HEK293 (cell line): Measurements from ENCODE around the gene CYP11A1.

Experiments
- CTCF ChIA-PET: fragments of 350-600 bp; formaldehyde crosslinking; extraction: SDS; loops from one replicate; lab custom pipeline; 2021; ENCODE audit warnings: antibody characterized with exemption; lab: Yijun Ruan, JAX
- POLR2A ChIA-PET: fragments of 300-600 bp; formaldehyde crosslinking; extraction: SDS; loops from one replicate; lab custom pipeline; 2020; ENCODE audit warnings: antibody characterized with exemption, inconsistent platforms; lab: Yijun Ruan, JAX
- H3K27ac ChIP-seq: fragments of 200-500 bp; sonication (Bioruptor generic); 2 replicates; pipeline ENCODE4 v1.5.1; 2014; ENCODE audit warnings: low read depth, low read length, control low read depth, inconsistent platforms; ENCODE audit errors: extremely low read depth
- H3K36me3 ChIP-seq, 2 experiments: fragments of 200-500 bp in 1 of 2; sonication (Bioruptor generic) in 1 of 2; 1 replicate in 1 of 2; 2 replicates in 1 of 2; pipeline ENCODE4 v1.5.1; 2014 to 2017; ENCODE audit warnings: inconsistent platforms in 2 of 2, low read length in 2 of 2; ENCODE audit not compliant: control insufficient read depth in 2 of 2, insufficient read depth in 1 of 2
- H3K4me1 ChIP-seq: fragments of 200-500 bp; sonication (Bioruptor generic); 2 replicates; pipeline ENCODE4 v1.5.1; 2014; ENCODE audit warnings: mild to moderate bottlenecking, low read length, inconsistent platforms; ENCODE audit not compliant: control insufficient read depth, insufficient read depth
- H3K4me3 ChIP-seq: 2 replicates; pipeline ENCODE4 v1.5.1; 2011; ENCODE audit warnings: low read depth, mild to moderate bottlenecking, control low read depth, low read length, moderate library complexity
- H3K9me3 ChIP-seq: fragments of 200-500 bp; sonication (Bioruptor generic); 2 replicates; pipeline ENCODE4 v1.5.1; 2014; ENCODE audit warnings: low read depth, low read length, inconsistent platforms; ENCODE audit not compliant: control insufficient read depth, insufficient read depth
- GLI2 ChIP-seq: fragments of 450-650 bp; formaldehyde crosslinking; IDR thresholded peaks from 2 replicates; pipeline ENCODE4; 2017; ENCODE audit warnings: missing biosample characterization, missing genetic modification characterization, low read depth, borderline replicate concordance
- GLIS1 ChIP-seq: fragments of 450-650 bp; formaldehyde crosslinking; IDR thresholded peaks from 2 replicates; pipeline ENCODE4 v1.5.1; 2016; ENCODE audit warnings: missing biosample characterization, missing genetic modification characterization
- HOXC10 ChIP-seq: sonication (generic); formaldehyde crosslinking; IDR thresholded peaks from 2 replicates; pipeline ENCODE4 v1.8.1; 2023; ENCODE audit warnings: mild to moderate bottlenecking, missing genetic modification reagents
- SETDB1 ChIP-seq: IDR thresholded peaks from one replicate; pipeline ENCODE4 v1.6.1; 2017; ENCODE audit warnings: mild to moderate bottlenecking, low read length, moderate library complexity, mixed read lengths; ENCODE audit not compliant: insufficient read length
- SP7 ChIP-seq: fragments of 450-650 bp; formaldehyde crosslinking; IDR thresholded peaks from 2 replicates; pipeline ENCODE4 v1.5.1; 2016; ENCODE audit warnings: missing biosample characterization, missing genetic modification characterization
- TRIM28 ChIP-seq: IDR thresholded peaks from 2 replicates; pipeline ENCODE4 v1.6.1; 2011; ENCODE audit warnings: low read length, control low read depth, borderline replicate concordance
- ZBTB7A ChIP-seq: fragments of 450-650 bp; formaldehyde crosslinking; IDR thresholded peaks from 2 replicates; pipeline ENCODE4 v1.5.1; 2016; ENCODE audit warnings: low read depth, missing biosample characterization, missing genetic modification characterization
- ZBTB8A ChIP-seq: fragments of 450-650 bp; formaldehyde crosslinking; IDR thresholded peaks from 2 replicates; pipeline ENCODE4 v1.5.1; 2016; ENCODE audit warnings: missing biosample characterization, missing genetic modification characterization
- ZFP3 ChIP-seq: fragments of 450-650 bp; formaldehyde crosslinking; IDR thresholded peaks from 2 replicates; pipeline ENCODE4 v1.5.1; 2016; ENCODE audit warnings: low read depth, missing biosample characterization, missing genetic modification characterization
- ZIC2 ChIP-seq: fragments of 450-650 bp; formaldehyde crosslinking; IDR thresholded peaks from 2 replicates; pipeline ENCODE4 v1.5.1; 2016; ENCODE audit warnings: missing biosample characterization, missing genetic modification characterization
- ZNF155 ChIP-seq: fragments of 450-650 bp; formaldehyde crosslinking; IDR thresholded peaks from 2 replicates; pipeline ENCODE4 v1.5.1; 2016; ENCODE audit warnings: missing biosample characterization, missing genetic modification characterization
- ZNF174 ChIP-seq: fragments of 450-650 bp; formaldehyde crosslinking; IDR thresholded peaks from 2 replicates; pipeline ENCODE4 v1.5.0; 2017; ENCODE audit warnings: missing biosample characterization, mild to moderate bottlenecking, missing genetic modification characterization
- ZNF184 ChIP-seq: fragments of 450-650 bp; IDR thresholded peaks from 2 replicates; pipeline ENCODE4 v1.5.1; 2018; ENCODE audit warnings: missing biosample characterization, mild to moderate bottlenecking, missing genetic modification characterization
- ZNF341 ChIP-seq: fragments of 450-650 bp; formaldehyde crosslinking; IDR thresholded peaks from 2 replicates; pipeline ENCODE4; 2016; ENCODE audit warnings: low read depth, missing biosample characterization, missing genetic modification characterization
- ZNF558 ChIP-seq: fragments of 450-650 bp; formaldehyde crosslinking; IDR thresholded peaks from 2 replicates; pipeline ENCODE4 v1.5.1; 2016; ENCODE audit warnings: missing biosample characterization, missing genetic modification characterization
- ZNF670 ChIP-seq: fragments of 450-650 bp; formaldehyde crosslinking; IDR thresholded peaks from 2 replicates; pipeline ENCODE4 v1.5.1; 2016; ENCODE audit warnings: missing biosample characterization, missing genetic modification characterization, low read depth
- ZNF704 ChIP-seq: fragments of 450-650 bp; formaldehyde crosslinking; IDR thresholded peaks from 2 replicates; pipeline ENCODE4 v1.5.1; 2016; ENCODE audit warnings: missing biosample characterization, missing genetic modification characterization
- ZNF785 ChIP-seq: fragments of 450-650 bp; formaldehyde crosslinking; IDR thresholded peaks from 2 replicates; pipeline ENCODE4 v1.5.1; 2016; ENCODE audit warnings: missing biosample characterization, missing genetic modification characterization
- ZSCAN18 ChIP-seq: fragments of 450-650 bp; formaldehyde crosslinking; IDR thresholded peaks from 2 replicates; pipeline ENCODE4 v1.5.1; 2016; ENCODE audit warnings: missing biosample characterization, missing genetic modification characterization
- ZXDB ChIP-seq: fragments of 450-650 bp; formaldehyde crosslinking; IDR thresholded peaks from 2 replicates; pipeline ENCODE4 v1.5.1; 2016; ENCODE audit warnings: missing biosample characterization, missing genetic modification characterization
- TF ChIP-seq, protein P1 (sequence below): fragments of 450-650 bp; formaldehyde crosslinking; IDR thresholded peaks from 2 replicates; pipeline ENCODE4 v1.5.1; 2016; ENCODE audit warnings: missing biosample characterization, missing genetic modification characterization
- TF ChIP-seq, protein P2 (sequence below): fragments of 450-650 bp; formaldehyde crosslinking; IDR thresholded peaks from 2 replicates; pipeline ENCODE4 v1.5.1; 2017; ENCODE audit warnings: missing biosample characterization, missing genetic modification characterization
- TF ChIP-seq, protein P3 (sequence below): fragments of 450-650 bp; IDR thresholded peaks from 2 replicates; pipeline ENCODE4 v1.5.1; 2018; ENCODE audit warnings: missing biosample characterization, mild to moderate bottlenecking, missing genetic modification characterization

Gene CYP11A1

DNA sequence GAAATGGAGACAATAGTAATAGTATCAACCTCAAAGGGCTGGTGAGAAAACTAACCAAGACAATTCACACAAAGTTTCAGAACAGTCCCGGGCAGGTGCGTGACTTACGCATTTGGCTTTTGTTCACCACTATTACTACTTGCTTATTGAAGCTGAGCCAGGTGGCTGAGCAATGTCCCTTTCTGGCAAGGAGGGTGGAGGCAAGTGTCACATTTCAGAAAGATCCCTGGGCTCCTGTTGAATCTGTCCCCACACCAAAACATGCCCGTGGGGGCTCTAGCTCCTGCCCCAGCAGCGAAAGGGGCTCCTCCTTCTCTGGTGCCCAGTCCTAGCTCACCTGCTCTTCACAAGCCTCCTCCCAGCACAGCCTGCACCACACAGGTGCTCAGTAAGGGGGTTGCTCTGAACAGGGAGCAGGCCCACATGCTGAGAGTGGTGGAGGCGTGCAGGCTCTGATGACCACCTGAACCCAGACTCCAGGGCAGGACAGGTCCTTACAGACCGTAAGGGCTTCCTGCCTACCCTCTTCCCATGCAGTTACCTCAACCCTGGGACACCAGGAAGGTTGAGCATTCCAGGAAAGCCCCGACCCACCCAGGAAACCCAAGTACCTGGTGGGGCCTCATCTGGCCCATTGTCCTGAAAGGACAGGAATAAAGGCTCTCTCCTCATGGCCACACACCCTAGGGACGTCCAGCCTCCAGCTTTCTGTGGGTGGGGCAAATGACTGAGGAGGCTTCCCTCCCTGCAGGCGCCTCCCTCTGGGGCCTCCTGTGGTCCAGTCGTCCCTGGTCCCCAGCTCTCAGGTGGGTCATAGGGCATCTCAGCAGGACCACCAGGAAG, 33.7 kb upstream of the CYP11A1 start (continued):
- TF ChIP-seq ZNF670 (tag by site-specific recombination) (no peak), ZNF184 (tag by site-specific recombination) (no peak), GLIS1 (tag by site-specific recombination) (peak; percentile 84), ZNF558 (no peak), ZBTB7A (tag by site-specific recombination) (no peak), TRIM28 (no peak), ZNF341 (tag by site-specific recombination) (no peak), ZNF785 (no peak), HOXC10 (CRISPR knock-in tag) (no peak), ZNF155 (tag by site-specific recombination) (no peak)
- TF ChIP-seq, protein P1, sequence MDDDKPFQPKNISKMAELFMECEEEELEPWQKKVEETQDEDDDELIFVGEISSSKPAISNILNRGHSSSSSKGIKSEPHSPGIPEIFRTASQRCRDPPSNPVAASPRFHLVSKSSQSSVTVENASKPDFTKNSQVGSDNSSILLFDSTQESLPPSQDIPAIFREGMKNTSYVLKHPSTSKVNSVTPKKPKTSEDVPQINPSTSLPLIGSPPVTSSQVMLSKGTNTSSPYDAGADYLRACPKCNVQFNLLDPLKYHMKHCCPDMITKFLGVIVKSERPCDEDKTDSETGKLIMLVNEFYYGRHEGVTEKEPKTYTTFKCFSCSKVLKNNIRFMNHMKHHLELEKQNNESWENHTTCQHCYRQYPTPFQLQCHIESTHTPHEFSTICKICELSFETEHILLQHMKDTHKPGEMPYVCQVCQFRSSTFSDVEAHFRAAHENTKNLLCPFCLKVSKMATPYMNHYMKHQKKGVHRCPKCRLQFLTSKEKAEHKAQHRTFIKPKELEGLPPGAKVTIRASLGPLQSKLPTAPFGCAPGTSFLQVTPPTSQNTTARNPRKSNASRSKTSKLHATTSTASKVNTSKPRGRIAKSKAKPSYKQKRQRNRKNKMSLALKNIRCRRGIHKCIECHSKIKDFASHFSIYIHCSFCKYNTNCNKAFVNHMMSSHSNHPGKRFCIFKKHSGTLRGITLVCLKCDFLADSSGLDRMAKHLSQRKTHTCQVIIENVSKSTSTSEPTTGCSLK = no peak
- TF ChIP-seq, all 188 proteins: peak for 5

GRCh38 chr15:74400313-74400860, 32.9 kb upstream of the CYP11A1 start:
- Histone ChIP-seq H3K9me3 (no peaks in the 10 kb centered on the region), H3K4me1 (no peaks in the 10 kb centered on the region)
- TF ChIP-seq GLIS1 (tag by site-specific recombination) (0 out of 2 replicates have a peak, but pooled peaks have one; percentile 11), ZFP3 (tag by site-specific recombination) (0 out of 2 replicates have a peak, but pooled peaks have one; percentile 37), ZXDB (tag by site-specific recombination) (no peak)
- TF ChIP-seq, all 188 proteins: peak for 2
- Histone ChIP-seq H3K4me3 (no peak overlapping the region), H3K36me3 (no peaks in the 10 kb centered on the region), H3K27ac (no peak overlapping the region)
- POLR2A ChIA-PET = no interaction called here
- CTCF ChIA-PET = interaction anchor here (1.4 to 1.8 kb wide), 3 partner anchors 26 to 82 kb away, joined by 4 to 8 read pairs (median 7); no protein-coding TSS in a partner anchor

DNA sequence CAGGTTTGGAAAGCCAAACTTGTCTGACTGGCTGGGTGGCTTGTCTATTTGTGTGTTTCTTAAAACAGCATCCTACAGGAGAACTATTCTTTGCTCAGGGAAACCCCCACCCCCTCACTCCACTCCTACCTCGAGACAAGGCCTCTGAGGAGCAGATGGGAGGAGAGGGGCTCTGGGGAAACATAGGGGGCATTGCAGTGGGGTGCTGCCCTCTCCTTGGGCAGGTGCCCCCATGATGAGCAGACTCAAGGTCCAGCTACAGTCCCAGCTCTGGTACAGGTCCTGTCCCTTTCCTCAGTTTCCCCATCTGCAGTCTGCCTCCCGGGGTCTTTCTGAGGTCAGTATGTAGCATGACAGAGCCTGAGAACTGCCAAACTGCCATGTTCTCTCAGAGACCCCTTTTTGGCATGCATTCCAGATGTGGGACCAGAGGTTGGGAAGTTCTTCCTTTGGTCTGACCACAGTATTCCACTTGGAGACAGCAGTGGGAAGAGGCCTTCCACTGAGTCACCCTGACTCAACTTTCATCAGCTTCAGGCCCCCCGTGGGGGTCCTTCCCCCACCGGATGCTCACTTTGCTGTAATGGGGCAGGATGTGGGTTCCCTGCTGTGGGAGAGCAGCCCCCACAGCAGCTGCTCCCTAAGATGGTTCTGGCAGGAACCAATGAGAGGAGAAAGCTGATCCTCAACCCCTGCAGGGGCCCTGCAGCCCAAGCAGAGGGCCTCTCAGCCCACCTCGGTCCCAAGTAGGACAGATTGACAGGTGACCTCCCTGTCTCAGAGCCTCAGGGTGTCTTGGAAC, 32.3 kb upstream of the CYP11A1 start:
- POLR2A ChIA-PET = no interaction called here
- no peak overlapping the region for H3K4me3 ChIP-seq
- H3K27ac ChIP-seq = no peak overlapping the region
- no peaks in the 10 kb centered on the region for H3K9me3 ChIP-seq
- no peaks in the 10 kb centered on the region for H3K36me3 ChIP-seq
- CTCF ChIA-PET = interaction anchor here (0.6 to 1.8 kb wide), 4 partner anchors 15 to 83 kb away, joined by 3 to 7 read pairs (median 4); no protein-coding TSS in a partner anchor
- H3K4me1 ChIP-seq = no peaks in the 10 kb centered on the region
- TF ChIP-seq SETDB1 (no peak), ZIC2 (peak; percentile 96), ZNF704 (tag by site-specific recombination) (no peak), ZSCAN18 (tag by site-specific recombination) (no peak), ZNF174 (tag by site-specific recombination) (no peak), ZBTB8A (tag by site-specific recombination) (no peak), GLI2 (no peak), SP7 (tag by site-specific recombination) (no peak)
- TF ChIP-seq, protein P2, sequence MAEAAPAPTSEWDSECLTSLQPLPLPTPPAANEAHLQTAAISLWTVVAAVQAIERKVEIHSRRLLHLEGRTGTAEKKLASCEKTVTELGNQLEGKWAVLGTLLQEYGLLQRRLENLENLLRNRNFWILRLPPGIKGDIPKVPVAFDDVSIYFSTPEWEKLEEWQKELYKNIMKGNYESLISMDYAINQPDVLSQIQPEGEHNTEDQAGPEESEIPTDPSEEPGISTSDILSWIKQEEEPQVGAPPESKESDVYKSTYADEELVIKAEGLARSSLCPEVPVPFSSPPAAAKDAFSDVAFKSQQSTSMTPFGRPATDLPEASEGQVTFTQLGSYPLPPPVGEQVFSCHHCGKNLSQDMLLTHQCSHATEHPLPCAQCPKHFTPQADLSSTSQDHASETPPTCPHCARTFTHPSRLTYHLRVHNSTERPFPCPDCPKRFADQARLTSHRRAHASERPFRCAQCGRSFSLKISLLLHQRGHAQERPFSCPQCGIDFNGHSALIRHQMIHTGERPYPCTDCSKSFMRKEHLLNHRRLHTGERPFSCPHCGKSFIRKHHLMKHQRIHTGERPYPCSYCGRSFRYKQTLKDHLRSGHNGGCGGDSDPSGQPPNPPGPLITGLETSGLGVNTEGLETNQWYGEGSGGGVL = peak; percentile 19; the same call in 1 of the 2 replicates
- TF ChIP-seq, protein P3, sequence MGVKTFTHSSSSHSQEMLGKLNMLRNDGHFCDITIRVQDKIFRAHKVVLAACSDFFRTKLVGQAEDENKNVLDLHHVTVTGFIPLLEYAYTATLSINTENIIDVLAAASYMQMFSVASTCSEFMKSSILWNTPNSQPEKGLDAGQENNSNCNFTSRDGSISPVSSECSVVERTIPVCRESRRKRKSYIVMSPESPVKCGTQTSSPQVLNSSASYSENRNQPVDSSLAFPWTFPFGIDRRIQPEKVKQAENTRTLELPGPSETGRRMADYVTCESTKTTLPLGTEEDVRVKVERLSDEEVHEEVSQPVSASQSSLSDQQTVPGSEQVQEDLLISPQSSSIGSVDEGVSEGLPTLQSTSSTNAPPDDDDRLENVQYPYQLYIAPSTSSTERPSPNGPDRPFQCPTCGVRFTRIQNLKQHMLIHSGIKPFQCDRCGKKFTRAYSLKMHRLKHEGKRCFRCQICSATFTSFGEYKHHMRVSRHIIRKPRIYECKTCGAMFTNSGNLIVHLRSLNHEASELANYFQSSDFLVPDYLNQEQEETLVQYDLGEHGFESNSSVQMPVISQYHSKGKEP (tag by site-specific recombination) = no peak
